AG10803 (cell line): ENCODE measurements around the gene EML1.

Experiments
- DNase-seq: peaks from one replicate; pipeline ENCODE4 v3.0.0; 2010; ENCODE audit warnings: low read depth
- H3K4me3 ChIP-seq: 2 replicates; pipeline ENCODE4 v1.5.1; 2011; ENCODE audit warnings: mild to moderate bottlenecking, low read length, control low read depth
- CTCF ChIP-seq: conservative IDR thresholded peaks from 2 replicates; pipeline ENCODE4 v1.5.1; 2011; ENCODE audit warnings: mild to moderate bottlenecking, low read length, control low read depth, inconsistent platforms

Gene EML1

DNA sequence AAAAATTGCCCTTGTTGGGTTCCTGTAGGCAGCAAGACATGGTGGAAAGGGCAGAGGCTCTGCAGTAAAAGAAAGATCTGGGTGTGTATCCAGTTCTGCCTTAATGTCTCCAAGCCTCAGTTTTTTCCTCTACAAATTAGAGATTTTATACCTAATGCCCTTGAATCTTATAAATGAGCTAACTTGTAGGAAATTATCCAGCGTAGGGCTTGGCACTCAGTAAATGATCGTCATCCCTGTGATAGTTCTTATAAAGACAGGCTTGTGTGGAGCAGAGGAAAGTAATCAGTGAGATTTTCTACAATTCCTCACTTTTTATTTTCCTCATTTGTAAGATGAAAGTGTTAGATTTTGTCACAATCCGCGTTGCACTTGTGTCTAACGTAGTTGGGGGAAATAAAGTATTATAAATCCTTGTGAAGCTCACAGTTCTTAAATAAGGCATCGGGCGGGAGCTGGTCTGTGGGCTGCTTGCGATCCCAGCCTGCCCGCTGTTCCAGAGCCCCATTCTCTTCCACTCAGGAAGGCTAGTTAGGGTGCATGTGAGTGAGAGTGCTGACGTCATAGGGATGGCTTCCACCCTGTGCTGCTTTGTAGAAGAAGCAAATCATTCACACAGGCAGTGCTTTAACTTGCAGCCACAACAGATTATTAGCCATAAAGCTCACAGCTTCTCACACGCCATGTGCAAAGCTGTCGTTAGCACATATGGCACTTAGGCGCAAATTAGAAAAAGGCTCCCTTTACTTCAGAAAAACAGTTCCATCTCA lies 87.6 kb downstream of the EML1 start:
- DNase-seq: peak; percentile 73
- peak overlapping the region; percentile 25 for H3K4me3 ChIP-seq
- no peak for TF ChIP-seq CTCF

- DNase-seq: no peak
- no peak overlapping the region for H3K4me3 ChIP-seq
- no peak for TF ChIP-seq CTCF
These were observed 90.8 kb downstream of the EML1 start for GRCh38 chr14:99883866-99884650.

GRCh38 chr14:99884834-99885648 lies 91.8 kb downstream of the EML1 start:
- TF ChIP-seq CTCF: peak; percentile 76
- no peak overlapping the region for H3K4me3 ChIP-seq
- DNase-seq: peak; percentile 74

DNA sequence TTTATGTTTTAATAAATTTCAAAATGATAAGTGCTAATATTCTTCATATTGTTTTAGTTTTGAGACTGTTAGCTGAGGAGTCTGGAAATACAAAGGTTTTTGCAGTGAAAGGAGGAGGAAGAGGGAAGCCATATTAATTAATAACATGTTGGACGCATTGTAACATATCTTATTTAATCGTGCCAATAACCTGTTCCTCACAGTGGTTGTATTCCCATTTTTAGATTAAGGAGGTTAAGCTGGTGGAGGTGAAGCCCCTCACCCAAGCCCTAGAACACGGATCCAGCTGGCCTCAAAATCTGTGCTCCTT lies 92.4 kb downstream of the EML1 start:
- TF ChIP-seq CTCF: no peak
- no peak for DNase-seq
- no peak overlapping the region for H3K4me3 ChIP-seq

DNA sequence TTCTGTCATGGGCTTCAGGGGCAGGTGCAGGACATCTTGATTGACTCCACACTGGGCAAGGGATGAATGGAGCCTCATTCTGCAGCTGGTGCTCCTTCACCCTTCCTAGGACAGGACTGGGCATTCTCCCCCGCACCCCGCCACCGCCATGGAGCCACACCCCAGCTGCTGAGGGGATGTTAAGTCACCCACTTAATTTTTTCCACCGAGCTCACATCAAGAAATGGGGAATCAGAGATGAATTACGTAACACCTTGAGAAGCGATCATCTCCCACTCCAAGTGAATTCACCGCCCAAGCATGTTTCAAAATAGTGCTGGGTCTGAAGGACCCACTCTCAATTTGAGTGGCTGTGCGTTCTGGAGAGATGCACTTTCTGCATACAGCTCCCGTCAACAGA lies 94.2 kb downstream of the EML1 start:
- TF ChIP-seq CTCF: no peak
- DNase-seq: no peak
- H3K4me3 ChIP-seq: no peak overlapping the region

GRCh38 chr14:99888149-99888548 lies 94.9 kb downstream of the EML1 start:
- DNase-seq: no peak
- no peak for TF ChIP-seq CTCF
- no peak overlapping the region for H3K4me3 ChIP-seq
